GM19099 (cell line): ENCODE results near the gene DONSON.

Experiments
- POLR2A ChIP-seq: IDR thresholded peaks from 3 replicates; pipeline ENCODE4 v1.6.1; 2011; ENCODE audit warnings: low read depth; ENCODE audit not compliant: insufficient read length; ENCODE audit errors: extremely low read depth

The DONSON gene

GRCh38 chr21:33588485-33589335, at the start of gene DONSON:
DONSON (minus strand) TSS chr21:33588684; CDS start chr21:33588641, 43 bp downstream.
- TF ChIP-seq POLR2A, result peak; percentile 61

- TF ChIP-seq POLR2A, result no peak
Observed at GRCh38 chr21:33634254-33634653, 45.8 kb upstream of the DONSON start.

- no peak for TF ChIP-seq POLR2A
Observed at GRCh38 chr21:33622253-33622652, 33.8 kb upstream of the DONSON start.

- no peak for TF ChIP-seq POLR2A
Observed at GRCh38 chr21:33619726-33620125, 31.2 kb upstream of the DONSON start.

- TF ChIP-seq POLR2A, result no peak
Observed at GRCh38 chr21:33618407-33618806, 29.9 kb upstream of the DONSON start.

GRCh38 chr21:33611006-33611744, 22.7 kb upstream of the DONSON start:
- TF ChIP-seq POLR2A, result no peak

GRCh38 chr21:33608559-33608958, 20.1 kb upstream of the DONSON start:
- TF ChIP-seq POLR2A, result no peak

- TF ChIP-seq POLR2A, result no peak
Observed at GRCh38 chr21:33598051-33598450, 9.6 kb upstream of the DONSON start.

GRCh38 chr21:33587792-33588484, 546 bp downstream of the DONSON start:
- no peak for TF ChIP-seq POLR2A

- no peak for TF ChIP-seq POLR2A
Observed at GRCh38 chr21:33586927-33587326, 1.6 kb downstream of the DONSON start.

- no peak for TF ChIP-seq POLR2A
Observed at GRCh38 chr21:33584455-33584854, 4.0 kb downstream of the DONSON start.

- TF ChIP-seq POLR2A, result no peak
Observed at GRCh38 chr21:33578959-33579542, 9.4 kb downstream of the DONSON start.

- TF ChIP-seq POLR2A, result no peak
Observed at GRCh38 chr21:33578214-33578613, 10.3 kb downstream of the DONSON start.

GRCh38 chr21:33572350-33572749, 16.1 kb downstream of the DONSON start:
- TF ChIP-seq POLR2A, result no peak

- no peak for TF ChIP-seq POLR2A
Observed at GRCh38 chr21:33569991-33570390, 18.5 kb downstream of the DONSON start.

GRCh38 chr21:33568448-33568847, 20.0 kb downstream of the DONSON start:
- TF ChIP-seq POLR2A, result no peak

GRCh38 chr21:33567914-33568313, 20.6 kb downstream of the DONSON start:
- TF ChIP-seq POLR2A, result no peak
